GM12878 (cell line): ENCODE results near the gene OR2S2. TPM values are rescaled to one million over a fixed set of nuclear protein-coding genes. Genes with fewer than 3 reads are reported as not detected.

Experiments used
- ATAC-seq: fragments of 200-7000 bp; cut with Tn5 transposase; 3 replicates; pipeline ENCODE4 v1.9.1; 2020; ENCODE audit warnings: mild to moderate bottlenecking, moderate library complexity
- BruUV-seq: library from RNA; stranded (reverse); fragments of 400-500 nt; replicated peaks from 2 replicates; lab custom pipeline; 2021; lab: Mats Ljungman, UMichigan
- CTCF ChIA-PET: fragments of 300-600 bp; sonication (Branson Sonifier 250); formaldehyde crosslinking; extraction: SDS; loops from one replicate; lab custom pipeline; 2021; ENCODE audit warnings: inconsistent platforms; lab: Yijun Ruan, JAX
- POLR2A ChIA-PET: fragments of 350-600 bp; formaldehyde crosslinking; extraction: SDS; loops from one replicate; lab custom pipeline; 2021; ENCODE audit warnings: inconsistent platforms; lab: Charles Lee
- RAD21 ChIA-PET: fragments of 300-600 bp; sonication (Branson Sonifier 250); formaldehyde crosslinking; loops from one replicate; lab custom pipeline; 2023; ENCODE audit warnings: antibody characterized with exemption; ENCODE audit not compliant: unreplicated experiment; lab: Charles Lee
- SMC1A ChIA-PET: fragments of 300-600 bp; sonication (Branson Sonifier 250); formaldehyde crosslinking; loops from one replicate; lab custom pipeline; 2023; ENCODE audit not compliant: unreplicated experiment, uncharacterized antibody; lab: Charles Lee
- DNase-seq: peaks from one replicate; pipeline ENCODE4 v3.0.0-alpha.2; 2011; ENCODE audit warnings: low read depth, low spot score
- FAIRE-seq: peaks from 3 replicates; lab custom pipeline; 2011; peaks lifted over from hg19 to GRCh38; lab: Jason Lieb, UNC
- H2AFZ ChIP-seq: 2 replicates; pipeline ENCODE4 v1.6.0; 2011; ENCODE audit warnings: low read depth, low read length, control low read depth; ENCODE audit not compliant: control insufficient read depth
- H3K27ac ChIP-seq: 2 replicates; pipeline ENCODE4 v1.5.1; 2011; ENCODE audit warnings: control low read depth; ENCODE audit not compliant: control insufficient read depth, insufficient read depth
- H3K27me3 ChIP-seq, 2 experiments: replicated peaks in 1 of 2; 2 replicates each; pipeline versions ENCODE4 v1.6.0 to v1.6.1; 2011; ENCODE audit warnings: low read length in 1 of 2; ENCODE audit not compliant: control insufficient read depth in 2 of 2, insufficient read depth in 2 of 2
- H3K36me3 ChIP-seq, 2 experiments: 2 replicates each; pipeline ENCODE4 v1.5.1; 2011; ENCODE audit warnings: low read length in 1 of 2; ENCODE audit not compliant: control insufficient read depth in 2 of 2, insufficient read depth in 2 of 2
- H3K4me1 ChIP-seq: 2 replicates; pipeline ENCODE4 v1.6.1; 2011; ENCODE audit warnings: mild to moderate bottlenecking, low read length, moderate library complexity, mixed read lengths; ENCODE audit not compliant: control insufficient read depth, insufficient read depth
- H3K4me2 ChIP-seq: 2 replicates; pipeline ENCODE4 v1.6.0; 2011; ENCODE audit warnings: control low read depth; ENCODE audit not compliant: control insufficient read depth, insufficient read depth
- H3K4me3 ChIP-seq: fragments of 200-600 bp; sonication (generic); 2 replicates; pipeline ENCODE4 v1.5.1; 2016
- H3K79me2 ChIP-seq: 2 replicates; pipeline ENCODE4 v1.6.0; 2011; ENCODE audit warnings: low read length; ENCODE audit not compliant: control insufficient read depth, insufficient read depth
- H3K9ac ChIP-seq: 2 replicates; pipeline ENCODE4 v1.8.0; 2011; ENCODE audit warnings: low read length, control low read depth, mixed read lengths; ENCODE audit not compliant: control insufficient read depth, insufficient read depth
- H3K9me3 ChIP-seq: replicated peaks from 3 replicates; pipeline ENCODE4 v1.5.1; 2011; ENCODE audit warnings: mild to moderate bottlenecking, low read length; ENCODE audit not compliant: control insufficient read depth, insufficient read depth
- H4K20me1 ChIP-seq: 2 replicates; pipeline ENCODE4 v1.6.0; 2011; ENCODE audit not compliant: control insufficient read depth, insufficient read depth
- KDM1A ChIP-seq: fragments of 200-600 bp; sonication (generic); IDR thresholded peaks from 2 replicates; pipeline ENCODE4 v1.6.1; 2016; ENCODE audit warnings: borderline replicate concordance
- KLF5 ChIP-seq: fragments of 450-650 bp; IDR thresholded peaks from 2 replicates; pipeline ENCODE4 v1.6.1; 2014; ENCODE audit warnings: mild to moderate bottlenecking; ENCODE audit not compliant: partially characterized antibody
- MTA2 ChIP-seq: fragments of 450-650 bp; IDR thresholded peaks from 2 replicates; pipeline ENCODE4 v1.6.1; 2016; ENCODE audit warnings: low read depth, mild to moderate bottlenecking, moderate library complexity
- TAF1 ChIP-seq: IDR thresholded peaks from 2 replicates; pipeline ENCODE4 v1.6.1; 2011; ENCODE audit warnings: mild to moderate bottlenecking, low read depth, low read length, borderline replicate concordance
- TBL1XR1 ChIP-seq: IDR thresholded peaks from 2 replicates; pipeline ENCODE4 v1.6.1; 2012; ENCODE audit warnings: low read depth, low read length, improper control_type of control experiment
- ZBTB4 ChIP-seq: fragments of 450-650 bp; formaldehyde crosslinking; IDR thresholded peaks from 2 replicates; pipeline ENCODE4 v1.4.0; 2022; ENCODE audit warnings: mild to moderate bottlenecking, moderate library complexity
- ZNF24 ChIP-seq: fragments of 450-650 bp; IDR thresholded peaks from 2 replicates; pipeline ENCODE4 v1.6.1; 2017; ENCODE audit warnings: antibody characterized with exemption, mild to moderate bottlenecking
- WGBS: methylation state at CpG from one replicate; pipeline ENCODE4 v1.1.6; 2016; ENCODE audit warnings: low lambda C conversion rate; ENCODE audit not compliant: insufficient replicate concordance, insufficient coverage; ENCODE audit errors: missing lambda C conversion rate; 5-methylcytosine and 5-hydroxymethylcytosine counted together
- in situ Hi-C: fragments of 300-500 bp; cut with MboI; formaldehyde crosslinking; loops from 9 replicates; pipeline ENCODE4 v1.14.3; 2018; ENCODE audit warnings: mixed read lengths
- intact Hi-C: fragments of 100-400 bp; cut with micrococcal nuclease; formaldehyde crosslinking; loops from one replicate; pipeline ENCODE4 v1.14.2; 2022; ENCODE audit not compliant: unreplicated experiment
- polyA plus RNA-seq, 11 experiments: library from polyadenylated mRNA; depleted of rRNA in 4 of 11; unstranded in 6 of 11; stranded (reverse) in 5 of 11; fragments of >200 nt; fragmentation: Nextera tagmentation in 4 of 11; fragmentation: Illumina TruSeq in 1 of 11; extraction: Ambion mirVana in 4 of 11; extraction: Trizol in 1 of 11; gene quantifications; 1 replicate in 1 of 11; 2 replicates in 10 of 11; pipeline versions ENCODE4 v1.2.1 to v1.2.3, GENCODE V29; 2011 to 2016; ENCODE audit warnings: inconsistent platforms in 2 of 11, missing spikeins in 2 of 11, low read depth in 1 of 11
- total RNA-seq, 4 experiments: library from RNA; depleted of rRNA in 3 of 4; stranded (reverse); fragments of >200 nt in 3 of 4; fragmentation: Illumina TruSeq in 1 of 4; extraction: Trizol in 1 of 4; gene quantifications; 2 replicates each; pipeline versions ENCODE4 v1.2.1 to v1.2.3, GENCODE V29; 2013 to 2021
- TF ChIP-seq, protein P1 (sequence below): fragments of 450-650 bp; IDR thresholded peaks from 2 replicates; pipeline ENCODE4 v1.6.1; 2014; ENCODE audit warnings: mild to moderate bottlenecking
- TF ChIP-seq, protein P2 (sequence below): IDR thresholded peaks from 2 replicates; pipeline ENCODE4 v1.6.1; 2011; ENCODE audit warnings: mild to moderate bottlenecking, low read depth, low read length, moderate library complexity; ENCODE audit not compliant: insufficient replicate concordance
- TF ChIP-seq, protein P3 (sequence below): fragments of 450-650 bp; IDR thresholded peaks from 2 replicates; pipeline ENCODE4 v1.6.1; 2017; ENCODE audit warnings: mild to moderate bottlenecking, low read depth, inconsistent platforms; ENCODE audit not compliant: poor library complexity, severe bottlenecking
- TF ChIP-seq, protein P4 (sequence below): IDR thresholded peaks from 2 replicates; pipeline ENCODE4 v1.6.1; 2011; ENCODE audit warnings: low read depth, low read length, improper control_type of control experiment, borderline replicate concordance
- TF ChIP-seq, protein P5 (sequence below): fragments of 450-650 bp; IDR thresholded peaks from 2 replicates; pipeline ENCODE4 v1.6.1; 2016; ENCODE audit warnings: mild to moderate bottlenecking

OR2S2 gene
- total and polyA plus RNA-seq, 10 of the 15 experiments (the other 5 are each of a cell fraction or from before 2014, with no cell fraction given), result not detected

- no TSS peak for BruUV-seq
- ChIA-PET SMC1A (no interaction called here), RAD21 (no interaction called here), POLR2A (no interaction called here), CTCF (interaction anchor here (0.8 kb wide), 1 partner anchor 49 kb away, joined by 3 read pairs; no protein-coding TSS in a partner anchor)
- Histone ChIP-seq H4K20me1 (no peaks in the 10 kb centered on the region), H3K9me3 (peaks cover 4% of the 10 kb centered on the region; the same call in 2 of the 3 replicates), H2AFZ (no peak overlapping the region), H3K4me1 (0 out of 2 replicates have a peak, but pooled peaks cover 4% of the 10 kb centered on the region), H3K27me3 (peaks cover 0 to 4% of the 10 kb centered on the region in 2 experiments; a peak in 2 of 4 replicates), H3K79me2 (no peaks in the 10 kb centered on the region), H3K4me2 (no peak overlapping the region), H3K36me3 (no peaks in the 10 kb centered on the region), H3K9ac (no peak overlapping the region), H3K4me3 (no peak overlapping the region), H3K27ac (no peak overlapping the region)
- DNase-seq (no peak), FAIRE-seq (no peak), ATAC-seq (no peak)
- in situ Hi-C loops, result no loop called here
- intact Hi-C loops, result no loop called here
- 19% methylated on average over 26 of the region's 35 CpGs for WGBS
- no peak for TF ChIP-seq TBL1XR1
- no peak for TF ChIP-seq ZBTB4
- TF ChIP-seq KDM1A, result no peak
- TF ChIP-seq, protein P1, sequence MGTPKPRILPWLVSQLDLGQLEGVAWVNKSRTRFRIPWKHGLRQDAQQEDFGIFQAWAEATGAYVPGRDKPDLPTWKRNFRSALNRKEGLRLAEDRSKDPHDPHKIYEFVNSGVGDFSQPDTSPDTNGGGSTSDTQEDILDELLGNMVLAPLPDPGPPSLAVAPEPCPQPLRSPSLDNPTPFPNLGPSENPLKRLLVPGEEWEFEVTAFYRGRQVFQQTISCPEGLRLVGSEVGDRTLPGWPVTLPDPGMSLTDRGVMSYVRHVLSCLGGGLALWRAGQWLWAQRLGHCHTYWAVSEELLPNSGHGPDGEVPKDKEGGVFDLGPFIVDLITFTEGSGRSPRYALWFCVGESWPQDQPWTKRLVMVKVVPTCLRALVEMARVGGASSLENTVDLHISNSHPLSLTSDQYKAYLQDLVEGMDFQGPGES, result no peak
- TF ChIP-seq, protein P2, sequence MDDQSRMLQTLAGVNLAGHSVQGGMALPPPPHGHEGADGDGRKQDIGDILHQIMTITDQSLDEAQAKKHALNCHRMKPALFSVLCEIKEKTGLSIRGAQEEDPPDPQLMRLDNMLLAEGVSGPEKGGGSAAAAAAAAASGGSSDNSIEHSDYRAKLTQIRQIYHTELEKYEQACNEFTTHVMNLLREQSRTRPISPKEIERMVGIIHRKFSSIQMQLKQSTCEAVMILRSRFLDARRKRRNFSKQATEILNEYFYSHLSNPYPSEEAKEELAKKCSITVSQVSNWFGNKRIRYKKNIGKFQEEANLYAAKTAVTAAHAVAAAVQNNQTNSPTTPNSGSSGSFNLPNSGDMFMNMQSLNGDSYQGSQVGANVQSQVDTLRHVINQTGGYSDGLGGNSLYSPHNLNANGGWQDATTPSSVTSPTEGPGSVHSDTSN, result no peak
- TF ChIP-seq, protein P3, sequence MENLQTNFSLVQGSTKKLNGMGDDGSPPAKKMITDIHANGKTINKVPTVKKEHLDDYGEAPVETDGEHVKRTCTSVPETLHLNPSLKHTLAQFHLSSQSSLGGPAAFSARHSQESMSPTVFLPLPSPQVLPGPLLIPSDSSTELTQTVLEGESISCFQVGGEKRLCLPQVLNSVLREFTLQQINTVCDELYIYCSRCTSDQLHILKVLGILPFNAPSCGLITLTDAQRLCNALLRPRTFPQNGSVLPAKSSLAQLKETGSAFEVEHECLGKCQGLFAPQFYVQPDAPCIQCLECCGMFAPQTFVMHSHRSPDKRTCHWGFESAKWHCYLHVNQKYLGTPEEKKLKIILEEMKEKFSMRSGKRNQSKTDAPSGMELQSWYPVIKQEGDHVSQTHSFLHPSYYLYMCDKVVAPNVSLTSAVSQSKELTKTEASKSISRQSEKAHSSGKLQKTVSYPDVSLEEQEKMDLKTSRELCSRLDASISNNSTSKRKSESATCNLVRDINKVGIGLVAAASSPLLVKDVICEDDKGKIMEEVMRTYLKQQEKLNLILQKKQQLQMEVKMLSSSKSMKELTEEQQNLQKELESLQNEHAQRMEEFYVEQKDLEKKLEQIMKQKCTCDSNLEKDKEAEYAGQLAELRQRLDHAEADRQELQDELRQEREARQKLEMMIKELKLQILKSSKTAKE, result no peak
- TF ChIP-seq, protein P4, sequence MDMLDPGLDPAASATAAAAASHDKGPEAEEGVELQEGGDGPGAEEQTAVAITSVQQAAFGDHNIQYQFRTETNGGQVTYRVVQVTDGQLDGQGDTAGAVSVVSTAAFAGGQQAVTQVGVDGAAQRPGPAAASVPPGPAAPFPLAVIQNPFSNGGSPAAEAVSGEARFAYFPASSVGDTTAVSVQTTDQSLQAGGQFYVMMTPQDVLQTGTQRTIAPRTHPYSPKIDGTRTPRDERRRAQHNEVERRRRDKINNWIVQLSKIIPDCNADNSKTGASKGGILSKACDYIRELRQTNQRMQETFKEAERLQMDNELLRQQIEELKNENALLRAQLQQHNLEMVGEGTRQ, result no peak
- no peak for TF ChIP-seq KLF5
- no peak for TF ChIP-seq MTA2
- no peak for TF ChIP-seq ZNF24
- TF ChIP-seq, protein P5, sequence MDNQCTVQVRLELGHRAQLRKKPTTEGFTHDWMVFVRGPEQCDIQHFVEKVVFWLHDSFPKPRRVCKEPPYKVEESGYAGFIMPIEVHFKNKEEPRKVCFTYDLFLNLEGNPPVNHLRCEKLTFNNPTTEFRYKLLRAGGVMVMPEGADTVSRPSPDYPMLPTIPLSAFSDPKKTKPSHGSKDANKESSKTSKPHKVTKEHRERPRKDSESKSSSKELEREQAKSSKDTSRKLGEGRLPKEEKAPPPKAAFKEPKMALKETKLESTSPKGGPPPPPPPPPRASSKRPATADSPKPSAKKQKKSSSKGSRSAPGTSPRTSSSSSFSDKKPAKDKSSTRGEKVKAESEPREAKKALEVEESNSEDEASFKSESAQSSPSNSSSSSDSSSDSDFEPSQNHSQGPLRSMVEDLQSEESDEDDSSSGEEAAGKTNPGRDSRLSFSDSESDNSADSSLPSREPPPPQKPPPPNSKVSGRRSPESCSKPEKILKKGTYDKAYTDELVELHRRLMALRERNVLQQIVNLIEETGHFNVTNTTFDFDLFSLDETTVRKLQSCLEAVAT, result no peak
- TF ChIP-seq TAF1, result no peak
These were observed 14.1 kb upstream of the OR2S2 start for GRCh38 chr9:35972093-35972492.
